T-helper 17 cell (primary cell): ENCODE results near the gene FIS1. TPM values are rescaled to one million over a fixed set of nuclear protein-coding genes. Genes with fewer than 3 reads are reported as not detected.
"Not testable (repeated sequence)": the region's sequence is repeated elsewhere in the genome, so short reads cannot be mapped to it uniquely, and the experiment has no call there.

ENCODE experiments used
- ATAC-seq: fragments of 150-1000 bp; cut with Tn5 transposase; 2 replicates; pipeline ENCODE4 v1.10.0; 2021; ENCODE audit warnings: mild to moderate bottlenecking, moderate library complexity
- DNase-seq, 3 donors: peaks; one replicate each; pipeline versions ENCODE4 v3.0.0 to v3.0.0-alpha.2; 2020 to 2021
- H3K9me3 ChIP-seq: one replicate; pipeline ENCODE4 v1.7.0; 2013; ENCODE audit warnings: low read length, mild to moderate bottlenecking; ENCODE audit not compliant: control insufficient read depth, poor library complexity, severe bottlenecking
- H3K27ac Mint-ChIP-seq: one replicate; pipeline ENCODE4 v1.8.0; 2022; ENCODE audit warnings: mild to moderate bottlenecking, moderate library complexity, mixed read lengths
- H3K27me3 Mint-ChIP-seq: one replicate; pipeline ENCODE4 v1.8.0; 2022; ENCODE audit warnings: mixed read lengths
- H3K36me3 Mint-ChIP-seq: one replicate; pipeline ENCODE4 v1.8.0; 2022; ENCODE audit warnings: low read depth, mixed read lengths
- H3K4me1 Mint-ChIP-seq: one replicate; pipeline ENCODE4 v1.8.0; 2022; ENCODE audit warnings: mild to moderate bottlenecking, mixed read lengths
- H3K4me3 Mint-ChIP-seq: one replicate; pipeline ENCODE4 v1.8.0; 2022; ENCODE audit warnings: mild to moderate bottlenecking, moderate library complexity, mixed read lengths
- total RNA-seq, 4 donors: library from RNA in 2 of 4; stranded (reverse) in 2 of 4; gene quantifications; one replicate each; pipeline ENCODE4 v1.2.3 and lab custom pipeline; 2022 to 2026

Gene FIS1
- total RNA-seq, 2 donors from 2014 or later = 80.5 to 90.7 TPM

DNA sequence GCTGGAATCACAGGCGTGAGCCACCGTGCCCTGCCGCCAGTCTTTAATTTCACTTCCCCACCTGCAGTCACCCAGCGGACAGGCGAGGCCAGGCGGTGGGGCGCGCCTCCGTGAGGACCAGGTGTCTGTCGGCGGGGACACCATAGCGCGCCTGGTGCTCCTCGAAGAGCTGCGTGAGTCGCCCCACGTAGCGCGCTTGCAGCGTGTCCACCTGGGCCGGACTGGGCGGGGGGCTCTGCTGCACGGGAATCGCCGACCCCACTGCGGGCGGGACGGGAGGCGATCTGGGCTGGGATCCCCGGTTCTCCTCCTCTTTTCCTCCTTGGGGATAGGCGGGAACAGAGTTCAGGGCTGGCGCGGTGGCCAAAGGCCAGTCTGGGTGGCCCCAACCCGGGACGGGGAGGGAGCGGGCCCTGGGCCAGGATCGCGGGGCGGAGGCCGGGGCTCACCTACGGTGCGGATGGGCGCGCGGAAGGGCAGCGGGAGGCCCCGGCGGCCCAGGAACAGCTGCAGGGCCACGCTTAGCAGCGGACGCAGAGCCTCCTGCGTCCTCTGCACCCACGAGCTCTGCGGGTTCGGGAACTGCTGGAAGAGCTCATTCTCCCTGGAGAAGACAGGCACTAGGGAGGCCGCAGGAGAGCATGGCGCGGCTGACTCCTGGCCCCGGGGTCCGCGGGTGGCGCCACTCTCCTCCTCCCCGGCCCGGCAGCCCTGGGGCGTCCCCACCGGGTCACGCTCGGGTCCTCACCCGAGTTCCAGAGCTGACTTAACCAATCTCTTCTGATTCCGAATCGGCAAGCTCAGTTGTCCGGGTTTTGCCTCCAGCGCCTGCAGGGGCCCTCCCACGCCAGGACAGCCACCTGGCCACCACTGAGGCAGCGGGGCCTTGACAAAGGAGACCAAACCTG, 42.9 kb downstream of the FIS1 start:
- H3K27me3 Mint-ChIP-seq = peaks cover 26% of the 10 kb centered on the region
- peaks cover 7% of the 10 kb centered on the region for H3K36me3 Mint-ChIP-seq
- peak; percentile 32 for ATAC-seq
- H3K9me3 ChIP-seq = no peaks in the 10 kb centered on the region
- H3K27ac Mint-ChIP-seq = no peak overlapping the region
- peaks cover 9% of the 10 kb centered on the region for H3K4me1 Mint-ChIP-seq
- DNase-seq = no peak
- peak overlapping the region; percentile 5 for H3K4me3 Mint-ChIP-seq

DNA sequence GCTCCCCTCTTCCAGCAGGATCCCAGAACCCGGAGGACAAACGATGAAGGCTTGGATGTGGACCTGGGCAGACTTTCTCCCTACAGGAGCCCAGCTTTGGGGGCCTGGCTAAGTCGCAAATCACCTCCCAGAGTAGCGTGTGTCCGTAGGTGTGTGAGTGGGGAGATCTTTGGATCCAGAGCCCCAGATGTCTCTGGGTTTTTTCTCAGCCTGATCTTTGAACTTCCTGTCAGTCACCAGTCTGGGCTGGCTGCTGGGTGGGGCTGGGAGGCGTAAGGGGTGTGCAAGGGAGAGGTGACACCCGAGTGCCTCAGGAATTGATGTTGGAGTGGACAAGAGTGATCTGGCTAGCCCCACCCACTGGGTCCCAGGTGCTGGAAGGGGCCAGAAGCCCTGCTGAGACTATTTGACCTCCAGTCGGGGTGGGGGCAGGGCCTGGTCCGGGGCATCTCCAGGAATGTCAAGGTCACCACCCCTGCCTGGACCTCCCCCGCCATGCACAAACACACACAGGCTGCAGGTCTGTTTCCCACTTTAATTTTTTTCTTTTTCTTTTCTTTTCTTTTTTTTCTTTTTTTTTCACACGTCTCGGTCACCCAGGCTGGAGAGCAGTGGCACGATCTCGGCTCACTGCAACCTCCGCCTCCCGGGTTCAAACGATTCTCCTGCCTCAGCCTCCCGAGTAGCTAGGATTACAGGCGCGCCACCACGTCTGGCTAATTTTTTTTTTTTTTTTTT, 43.9 kb downstream of the FIS1 start, which contains the start of gene MOGAT3:
Gene MOGAT3, minus strand, starts transcription at position 175 of the 738 bp plus-strand sequence. CDS start 182 bp downstream, outside the sequence.
- Mint-ChIP-seq H3K36me3 (peaks cover 4% of the 10 kb centered on the region), H3K27ac (no peak within 1 kb of the TSS), H3K4me1 (peaks cover 9% of the 10 kb centered on the region), H3K4me3 (peak within 1 kb of the TSS; percentile 36), H3K27me3 (peaks cover 26% of the 10 kb centered on the region)
- H3K9me3 ChIP-seq = no peaks in the 10 kb centered on the region
- no peak for ATAC-seq
- DNase-seq = no peak

DNA sequence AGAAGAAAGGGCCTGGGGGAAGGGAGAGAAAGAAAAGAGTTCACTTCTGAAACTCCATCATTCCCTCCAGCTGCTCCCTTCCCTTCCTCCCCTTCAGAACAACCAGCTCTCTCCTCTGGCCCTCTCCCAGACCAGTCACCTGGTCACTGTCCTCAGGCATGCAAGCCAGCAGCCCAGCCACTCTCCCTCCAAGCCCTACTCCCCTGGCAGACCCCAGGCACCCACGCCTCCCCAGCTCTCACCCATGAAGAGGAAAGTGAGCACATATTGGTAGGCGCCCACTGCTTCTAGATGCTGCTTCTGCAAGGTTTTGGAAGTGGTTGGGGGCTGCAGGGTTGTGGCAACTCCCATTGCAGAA, 44.4 kb downstream of the FIS1 start:
- Mint-ChIP-seq H3K36me3 (peaks cover 4% of the 10 kb centered on the region), H3K4me1 (peaks cover 9% of the 10 kb centered on the region), H3K27me3 (peaks cover 26% of the 10 kb centered on the region), H3K4me3 (no peak overlapping the region), H3K27ac (no peak overlapping the region)
- no peak for ATAC-seq
- DNase-seq = no peak
- no peaks in the 10 kb centered on the region for H3K9me3 ChIP-seq

DNA sequence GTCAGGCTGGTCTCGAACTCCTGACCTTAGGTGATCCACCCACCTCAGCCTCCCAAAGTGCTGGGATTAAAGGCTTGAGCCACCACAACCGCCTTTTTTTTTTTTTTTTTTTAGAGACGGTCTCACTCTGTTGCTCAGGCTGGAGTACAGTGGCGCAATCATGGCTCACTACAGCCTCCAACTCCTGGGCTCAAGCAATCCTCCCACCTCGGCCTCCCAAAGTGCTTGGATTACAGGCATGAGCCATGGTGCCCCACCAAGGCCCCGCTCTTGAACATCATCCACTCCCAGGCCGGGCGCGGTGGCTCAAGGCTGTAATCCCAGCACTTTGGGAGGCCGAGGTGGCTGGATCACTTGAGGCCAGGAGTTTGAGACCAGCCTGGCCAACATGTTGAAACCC, 45.4 kb downstream of the FIS1 start:
- ATAC-seq, H3K36me3 Mint-ChIP-seq, H3K4me1 Mint-ChIP-seq, H3K4me3 Mint-ChIP-seq, H3K9me3 ChIP-seq, H3K27ac Mint-ChIP-seq, DNase-seq: not testable (repeated sequence)
- H3K27me3 Mint-ChIP-seq = peaks cover 26% of the 10 kb centered on the region

DNA sequence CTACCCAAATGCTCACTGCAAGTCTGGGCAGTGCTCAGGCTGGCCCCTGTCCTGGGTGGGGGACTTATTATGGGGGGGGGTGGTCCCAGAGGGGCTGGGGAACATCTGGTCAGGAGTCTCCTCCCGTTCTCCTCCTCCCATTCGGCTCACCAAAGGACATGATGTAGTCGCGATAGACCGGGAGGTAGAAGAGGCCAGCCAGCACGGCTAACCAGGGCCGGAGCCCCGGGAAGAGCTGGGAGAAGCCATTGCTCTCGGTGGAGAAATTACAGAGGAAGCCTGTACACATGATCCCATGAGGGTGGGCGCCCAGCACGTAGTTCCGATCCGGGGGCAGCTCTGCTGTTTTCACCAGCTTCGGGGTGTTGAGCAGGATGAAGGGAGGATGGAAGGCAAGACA, 46.4 kb downstream of the FIS1 start:
- ATAC-seq (no peak), DNase-seq (no peak)
- Mint-ChIP-seq H3K27me3 (peaks cover 26% of the 10 kb centered on the region), H3K36me3 (peaks cover 2% of the 10 kb centered on the region), H3K4me1 (peaks cover 6% of the 10 kb centered on the region), H3K27ac (no peak overlapping the region), H3K4me3 (no peak overlapping the region)
- H3K9me3 ChIP-seq = no peaks in the 10 kb centered on the region

DNA sequence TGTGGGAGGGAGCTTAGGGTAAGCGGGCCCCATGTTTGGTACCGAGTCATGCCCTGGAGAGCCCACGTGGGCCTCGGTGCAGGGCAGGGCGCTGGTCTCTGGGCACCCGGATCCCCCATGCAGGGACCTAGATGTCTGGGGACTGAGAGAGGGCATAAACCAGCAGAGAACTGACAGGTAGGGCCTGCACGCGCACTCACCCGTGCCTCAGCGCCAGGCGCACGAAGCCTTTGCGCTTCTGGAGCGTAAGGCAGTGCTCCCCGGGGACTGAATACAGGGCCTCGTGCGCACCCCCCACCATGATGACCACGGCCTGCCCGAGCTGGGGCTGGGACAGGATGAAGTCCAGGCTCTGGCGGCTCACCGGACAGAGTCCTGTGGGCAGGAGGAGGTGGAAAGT, 46.9 kb downstream of the FIS1 start:
- ATAC-seq (no peak), DNase-seq (no peak)
- Mint-ChIP-seq H3K36me3 (peaks cover 2% of the 10 kb centered on the region), H3K27ac (no peak overlapping the region), H3K27me3 (peaks cover 24% of the 10 kb centered on the region), H3K4me3 (no peak overlapping the region), H3K4me1 (peaks cover 6% of the 10 kb centered on the region)
- H3K9me3 ChIP-seq = no peaks in the 10 kb centered on the region

DNA sequence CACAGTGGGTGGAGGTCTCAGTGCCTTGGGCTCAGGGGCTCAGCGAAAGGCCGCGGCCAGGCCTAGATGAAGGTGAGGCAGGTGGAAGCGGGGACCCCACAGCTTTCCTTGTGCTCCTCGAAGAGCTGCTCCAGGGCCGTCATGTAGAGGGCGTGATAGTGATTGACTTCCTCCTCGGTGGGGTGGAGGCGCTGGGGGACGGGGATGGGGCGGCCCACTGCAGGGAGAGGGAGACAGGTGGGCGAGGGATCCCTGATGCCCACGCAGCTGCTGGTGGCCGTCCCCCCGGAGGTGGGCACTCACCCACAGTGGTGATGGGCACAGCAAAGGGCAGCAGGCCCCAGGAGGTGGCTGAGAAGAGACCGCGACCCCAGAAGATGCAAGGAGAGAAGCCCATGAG, 49.0 kb downstream of the FIS1 start:
- peaks cover 10% of the 10 kb centered on the region for H3K27me3 Mint-ChIP-seq
- no peak overlapping the region for H3K27ac Mint-ChIP-seq
- peaks cover under 1% of the 10 kb centered on the region for H3K4me1 Mint-ChIP-seq
- peaks cover 2% of the 10 kb centered on the region for H3K36me3 Mint-ChIP-seq
- no peak overlapping the region for H3K4me3 Mint-ChIP-seq
- DNase-seq (no peak), ATAC-seq (no peak)
- no peaks in the 10 kb centered on the region for H3K9me3 ChIP-seq

Other genes with a start within 250 kb of the FIS1 start
- not detected for gene MUC17, start 225.0 kb downstream of the FIS1 start, total RNA-seq
- gene TRIM56, start 159.6 kb downstream of the FIS1 start, total RNA-seq = 10 to 100 TPM; 38.4 to 46.6 TPM
- 1 to 10 TPM in 1 of 2 donors, under 1 TPM in 1; 0.32 to 2.5 TPM for gene SERPINE1, start 118.0 kb downstream of the FIS1 start, total RNA-seq
- gene AP1S1, start 90.6 kb downstream of the FIS1 start, total RNA-seq = 10 to 100 TPM in 1 of 2 donors, 1 to 10 TPM in 1; 9.7 to 11.7 TPM
- not detected for gene VGF, start 79.5 kb downstream of the FIS1 start, total RNA-seq
- gene NAT16, start 64.8 kb downstream of the FIS1 start, total RNA-seq = not detected
- gene MOGAT3, start 44.0 kb downstream of the FIS1 start, total RNA-seq = not detected
- gene PLOD3, start 27.5 kb downstream of the FIS1 start, total RNA-seq = 10 to 100 TPM; 39.0 to 44.7 TPM
- gene ZNHIT1, start 26.9 kb downstream of the FIS1 start, total RNA-seq = 10 to 100 TPM; 38.7 to 42.4 TPM
- 10 to 100 TPM; 17.3 to 23.0 TPM for gene CLDN15, start 7.3 kb downstream of the FIS1 start, total RNA-seq
- gene IFT22, start 76.7 kb upstream of the FIS1 start, total RNA-seq = 1 to 10 TPM; 5.2 to 6.0 TPM
- not detected for gene COL26A1, start 117.8 kb upstream of the FIS1 start, total RNA-seq